SK-N-SH treated with all-trans-retinoic acid at 6 μM for 48 hours (cell line): ENCODE data around the gene CALCOCO1.

Source experiments
- CREB5 ChIP-seq: fragments of 250-450 bp; sonication (Bioruptor Pico); IDR thresholded peaks from 2 replicates; pipeline ENCODE4 v1.5.1; 2020; ENCODE audit warnings: low read depth, mild to moderate bottlenecking, moderate library complexity
- ESRRG ChIP-seq: fragments of 250-450 bp; sonication (Bioruptor Pico); IDR thresholded peaks from 2 replicates; pipeline ENCODE4 v1.6.1; 2021; ENCODE audit warnings: mild to moderate bottlenecking
- SNAI2 ChIP-seq: fragments of 250-450 bp; sonication (Bioruptor Pico); IDR thresholded peaks from 2 replicates; pipeline ENCODE4 v1.5.0; 2020; ENCODE audit warnings: mild to moderate bottlenecking, moderate library complexity
- ZFP3 ChIP-seq: fragments of 250-450 bp; sonication (Bioruptor Pico); IDR thresholded peaks from 2 replicates; pipeline ENCODE4 v1.5.0; 2020; ENCODE audit warnings: mild to moderate bottlenecking, moderate library complexity
- ZFP30 ChIP-seq: fragments of 450-650 bp; formaldehyde crosslinking; IDR thresholded peaks from 2 replicates; pipeline ENCODE4 v1.5.0; 2022; ENCODE audit warnings: mild to moderate bottlenecking, moderate library complexity

DNA sequence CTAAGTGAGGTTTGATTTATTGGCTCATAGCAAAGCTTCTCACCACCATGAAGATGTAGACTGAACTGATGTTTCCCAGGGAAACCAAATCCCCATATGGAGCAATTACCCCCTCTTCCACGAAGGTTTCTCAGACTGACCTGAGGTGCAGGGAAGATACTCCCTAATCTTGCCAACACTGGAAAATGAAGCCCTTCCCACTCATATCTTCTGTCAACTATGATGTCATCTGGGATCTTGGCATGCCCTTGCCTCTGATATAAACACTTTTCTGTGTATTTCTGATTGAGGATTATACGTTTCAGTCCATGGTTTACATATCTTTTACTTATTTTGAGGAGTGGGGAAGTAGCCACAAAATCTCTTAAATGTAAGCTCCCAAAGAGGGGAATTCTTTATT lies 38.6 kb upstream of the CALCOCO1 start:
- TF ChIP-seq SNAI2 (CRISPR knock-in tag): no peak
- no peak for TF ChIP-seq ESRRG (CRISPR knock-in tag)
- no peak for TF ChIP-seq ZFP30
- TF ChIP-seq CREB5 (CRISPR knock-in tag): no peak
- no peak for TF ChIP-seq ZFP3 (CRISPR knock-in tag)
